Renal cortical epithelial cell (primary cell): ENCODE data around the gene RAPGEF4. TPM values are rescaled to one million over a fixed set of nuclear protein-coding genes. Genes with fewer than 3 reads are reported as not detected.
A peak's percentile ranks its signal among the peaks of the same experiment; 100 is the strongest.

Experiments used
- DNase-seq: peaks from one replicate; pipeline ENCODE4 v3.0.0-alpha.2; 2011; ENCODE audit warnings: low read depth
- total RNA-seq: library from RNA; depleted of rRNA; stranded (reverse); fragments of >200 nt; gene quantifications from 2 replicates; pipeline ENCODE4 v1.2.3, GENCODE V29; 2014

RAPGEF4 gene
- total RNA-seq, 1 donor from 2014 or later, result 1.2 TPM

DNA sequence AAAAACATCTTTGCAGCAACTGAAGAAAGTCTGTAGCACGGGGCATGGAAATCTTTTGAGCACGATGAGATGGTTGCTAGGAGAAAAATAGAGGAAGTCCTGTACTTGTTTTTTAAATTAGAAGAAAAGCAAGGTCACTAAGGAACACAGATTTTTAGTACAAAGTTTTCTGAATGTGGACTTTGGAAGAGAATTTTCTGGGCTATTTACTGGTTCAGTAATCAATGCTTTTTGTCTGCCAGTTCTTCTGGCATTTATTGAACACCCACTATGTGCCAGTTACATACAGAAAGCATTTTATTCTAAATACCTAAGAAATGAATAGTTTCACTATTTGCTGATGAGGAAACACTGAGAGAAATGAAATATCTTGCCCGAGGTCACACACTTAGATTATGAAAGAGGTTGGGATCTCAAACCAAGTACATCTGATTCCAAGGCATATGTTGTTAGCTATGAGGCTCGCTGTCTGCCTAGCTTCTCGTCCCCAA is 324.4 kb downstream of the RAPGEF4 start:
- DNase-seq, result no peak

GRCh38 chr2:173062801-173063200 is 327.2 kb downstream of the RAPGEF4 start:
- no peak for DNase-seq

- DNase-seq, result no peak
Measured at GRCh38 chr2:173064151-173064805, 328.6 kb downstream of the RAPGEF4 start.

- no peak for DNase-seq
Measured at GRCh38 chr2:173066887-173067676, 331.4 kb downstream of the RAPGEF4 start.

GRCh38 chr2:173075056-173075780 is 339.6 kb downstream of the RAPGEF4 start:
- DNase-seq, result no peak

DNA sequence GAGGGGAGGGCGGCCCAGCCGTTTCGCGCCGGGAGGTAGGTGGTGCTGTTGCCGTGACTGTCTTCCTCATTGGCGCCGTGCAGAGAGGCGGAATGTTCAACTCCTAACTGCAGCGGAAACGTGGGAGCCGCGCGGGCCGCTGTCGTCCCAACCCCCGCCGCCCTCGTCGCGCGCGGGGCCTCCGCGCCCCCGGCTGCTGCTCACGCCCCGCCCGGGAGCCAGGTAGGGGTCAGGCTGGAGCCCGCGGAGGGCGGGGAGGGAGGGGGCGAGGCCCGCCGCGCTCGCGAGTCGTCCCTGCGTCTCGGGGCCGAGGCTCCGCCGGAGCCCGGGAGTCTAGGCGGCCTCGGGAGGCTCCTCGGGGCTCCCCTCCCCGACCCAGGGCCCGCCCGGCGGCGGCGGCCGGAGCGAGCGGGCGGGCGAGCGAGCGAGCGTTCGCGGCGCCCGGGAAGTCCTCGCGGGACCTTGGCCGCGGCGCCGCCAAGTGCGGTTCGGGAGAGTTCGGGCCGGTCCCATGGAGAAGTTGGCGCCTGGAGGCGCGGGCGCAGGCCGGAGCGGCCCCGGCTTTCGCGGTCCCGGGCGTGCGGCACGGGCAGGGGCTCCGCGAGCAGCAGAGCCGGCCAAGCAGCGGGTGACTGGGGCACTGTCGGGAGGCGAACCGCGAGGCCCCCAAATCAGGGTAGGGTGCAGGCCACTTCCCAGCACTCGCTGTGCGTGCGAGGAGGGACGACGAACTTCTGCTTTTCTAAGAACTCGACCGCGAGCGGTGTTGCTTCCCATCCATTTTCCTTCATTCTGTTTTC is 340.3 kb downstream of the RAPGEF4 start, which contains the start of gene MAP3K20:
MAP3K20 (plus strand) TSS at position 66 of the 800 bp plus-strand sequence. CDS start 15,186 bp downstream, outside the sequence.
- DNase-seq, result no peak

GRCh38 chr2:173076581-173077345 is 341.1 kb downstream of the RAPGEF4 start:
- DNase-seq, result no peak

DNA sequence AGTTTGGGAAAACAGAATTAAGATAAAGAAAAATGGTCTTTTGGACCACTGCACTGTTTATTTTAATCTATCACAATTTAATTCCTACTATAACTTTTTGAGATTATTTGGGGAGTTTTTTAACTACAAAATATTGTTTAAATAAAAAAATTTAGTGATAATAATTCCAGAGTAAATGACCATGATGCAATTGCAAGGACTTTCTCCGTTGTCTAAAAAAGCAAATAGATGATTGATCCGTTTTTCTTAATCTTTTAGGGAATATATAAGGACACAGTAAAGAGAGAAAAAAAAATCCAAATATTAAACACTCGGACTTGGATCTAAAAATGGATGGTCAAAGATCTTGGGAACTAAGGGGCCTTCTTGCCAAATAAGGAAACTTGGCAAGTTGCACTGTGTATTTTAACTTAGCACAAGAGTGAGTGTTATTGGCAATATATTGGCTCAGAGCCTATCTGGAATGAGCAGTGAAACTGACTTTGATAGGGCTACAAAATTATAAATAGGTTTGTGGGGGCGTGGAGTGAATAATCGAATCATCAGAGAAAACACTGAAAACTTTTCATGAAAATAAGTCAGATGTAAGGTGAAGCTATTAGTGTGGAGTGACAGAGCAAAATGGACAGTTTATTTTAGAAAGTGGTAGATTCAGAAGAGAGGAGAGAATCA is 342.0 kb downstream of the RAPGEF4 start:
- no peak for DNase-seq

DNA sequence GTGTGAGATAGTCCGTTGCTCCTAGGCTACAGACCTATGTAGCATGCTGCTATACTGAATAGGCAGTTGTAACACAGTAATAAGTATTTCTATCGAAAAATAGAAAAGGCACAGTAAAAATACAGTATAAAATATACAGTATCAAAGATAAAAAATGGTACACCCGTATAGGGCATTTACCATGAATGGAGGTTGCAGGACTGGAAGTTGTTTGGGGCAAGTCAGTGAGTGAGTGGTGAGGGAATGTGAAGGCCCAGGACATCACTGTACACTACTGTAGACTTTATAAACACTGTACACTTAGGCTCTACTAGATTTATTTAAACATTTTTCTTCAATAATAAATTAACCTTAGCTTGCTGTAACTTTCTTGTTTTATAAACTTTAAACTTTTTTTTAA is 343.5 kb downstream of the RAPGEF4 start:
- no peak for DNase-seq

DNA sequence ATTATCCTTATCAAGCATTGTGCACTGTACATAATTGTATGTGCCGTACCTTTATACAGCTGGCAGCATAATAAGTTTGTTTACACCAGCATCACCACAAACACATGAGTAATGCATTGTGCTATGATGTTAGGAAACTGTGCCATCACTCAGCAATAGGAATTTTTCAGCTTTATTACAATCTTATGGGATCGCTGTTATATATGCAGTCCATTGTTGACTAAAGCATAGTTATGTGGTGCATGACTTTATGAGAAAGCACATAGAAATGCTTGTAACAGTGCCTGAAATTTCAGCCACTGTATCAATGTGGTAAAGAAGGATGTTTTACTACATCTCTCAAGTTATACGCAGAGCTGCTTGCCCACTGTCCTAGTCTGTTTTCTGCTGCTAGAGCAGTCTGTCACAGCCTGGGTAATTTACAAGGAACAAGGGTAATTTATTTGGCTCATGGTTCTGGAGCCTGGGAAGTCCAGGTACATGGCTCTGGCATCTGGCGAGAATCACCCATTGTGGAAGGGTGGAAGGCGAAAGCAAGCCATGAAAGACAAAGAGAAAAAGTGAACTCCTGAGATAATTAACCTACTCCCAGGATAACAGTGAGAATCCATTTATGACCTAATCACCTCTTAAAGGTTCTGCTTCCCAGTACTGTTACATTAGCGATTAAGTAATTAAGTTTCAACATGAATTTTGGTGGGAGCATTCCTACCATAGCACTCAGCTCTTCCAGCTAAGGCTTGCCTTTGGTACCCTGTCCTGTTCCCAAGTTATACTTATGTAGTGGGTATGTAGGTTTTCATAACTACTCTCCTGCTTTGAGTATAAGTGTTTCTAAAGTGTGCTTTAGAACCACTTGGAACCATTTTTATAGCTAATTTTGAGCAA is 344.6 kb downstream of the RAPGEF4 start:
- DNase-seq, result no peak

DNA sequence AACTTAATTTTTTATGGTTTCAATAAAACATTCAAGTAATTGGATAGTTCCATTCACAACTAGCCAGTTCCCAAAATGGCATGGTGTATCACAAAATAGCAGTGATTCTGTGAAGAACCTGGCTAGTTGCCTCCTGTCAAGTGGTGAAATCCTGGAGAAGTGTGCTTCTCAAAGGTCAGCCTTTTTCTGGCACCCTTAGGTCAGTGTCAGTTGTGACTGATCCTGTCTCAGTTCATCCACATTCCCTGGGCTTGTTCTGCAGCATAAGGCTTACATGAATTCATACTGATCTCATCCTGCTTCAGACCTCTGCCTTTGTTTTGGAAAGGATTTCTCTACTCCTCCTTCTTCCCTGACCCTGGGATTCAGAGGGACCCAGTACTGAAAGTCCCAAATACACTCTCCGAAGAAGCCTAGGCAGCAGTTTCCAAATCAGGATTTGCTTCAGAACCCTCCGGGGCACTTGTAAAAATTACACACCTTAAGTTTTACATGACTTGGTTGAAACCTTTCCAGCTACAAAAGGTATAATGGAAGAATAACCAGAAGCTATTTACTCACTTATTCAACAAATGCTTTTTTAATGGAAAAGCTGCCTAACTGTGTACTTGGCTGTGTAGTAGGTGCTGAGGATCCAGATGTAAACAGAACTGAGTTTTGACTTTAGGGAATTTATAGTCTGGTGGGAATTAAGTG is 351.0 kb downstream of the RAPGEF4 start:
- DNase-seq, result peak; percentile 50

GRCh38 chr2:173087214-173087581 is 351.6 kb downstream of the RAPGEF4 start:
- DNase-seq, result peak; percentile 56

GRCh38 chr2:173087793-173088496 is 352.3 kb downstream of the RAPGEF4 start:
- DNase-seq, result no peak

DNA sequence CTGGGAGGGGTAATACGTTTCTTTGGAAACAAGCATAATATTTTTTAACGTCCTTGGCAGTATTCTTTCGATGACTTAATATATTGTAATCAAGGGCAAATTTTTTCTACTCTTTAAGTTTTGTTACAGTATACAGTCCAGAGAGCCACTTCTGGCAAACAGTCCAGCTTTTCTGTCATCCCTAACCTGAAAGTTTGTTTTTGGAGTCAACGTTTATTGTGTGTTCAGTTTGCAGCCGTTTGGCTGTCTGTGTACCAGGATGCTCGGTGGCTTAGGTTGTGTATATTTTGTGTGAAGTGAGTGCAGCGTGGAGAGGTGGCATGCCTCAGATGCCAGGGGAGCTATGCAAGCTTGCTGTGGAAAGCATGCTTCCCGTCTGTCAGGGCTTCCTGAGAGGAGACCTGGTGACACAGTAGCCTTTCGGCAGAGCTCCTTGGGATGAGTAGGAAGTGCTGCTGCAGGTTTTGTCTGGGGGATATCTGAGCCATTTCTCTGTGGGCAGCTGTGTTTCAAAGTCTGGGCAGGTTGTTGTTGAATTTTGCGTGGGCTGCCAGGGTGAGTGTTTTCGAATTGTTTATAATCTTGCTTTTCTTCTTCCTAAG is 354.7 kb downstream of the RAPGEF4 start:
- DNase-seq, result peak; percentile 48

GRCh38 chr2:173090973-173091660 is 355.5 kb downstream of the RAPGEF4 start:
- no peak for DNase-seq

- DNase-seq, result no peak
Measured at GRCh38 chr2:173091910-173092309, 356.3 kb downstream of the RAPGEF4 start.

DNA sequence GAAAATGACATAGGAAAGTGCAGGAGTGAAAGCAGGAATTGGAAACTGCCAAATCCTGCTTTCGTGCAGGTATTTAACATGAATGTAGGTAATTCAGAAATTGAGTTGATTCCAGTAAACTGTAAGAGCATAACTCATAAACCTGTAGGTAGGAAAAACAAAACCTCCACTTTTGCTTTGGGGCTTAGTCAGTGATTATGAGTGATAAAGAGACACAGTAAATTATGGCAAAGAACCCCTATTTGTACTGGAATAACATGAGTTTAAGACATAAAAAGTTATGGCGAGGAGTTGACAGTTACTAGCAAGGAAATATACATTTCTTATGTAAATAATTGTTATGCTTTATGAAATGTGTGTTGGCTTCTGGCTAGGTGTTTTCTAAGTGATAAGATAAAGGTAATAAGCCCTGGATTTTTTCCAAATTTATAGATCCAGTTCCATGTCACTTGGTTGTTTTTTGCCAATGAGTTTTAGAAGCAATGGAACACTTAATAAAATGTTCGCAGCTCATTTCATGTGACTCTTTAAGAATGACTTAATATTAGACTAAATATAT is 357.3 kb downstream of the RAPGEF4 start:
- no peak for DNase-seq
